Adipocyte (in vitro differentiated cells): ENCODE measurements around the gene LDLRAD2.
A peak's percentile ranks its signal among the peaks of the same experiment; 100 is the strongest.

Experiments used
- DNase-seq: peaks from one replicate; pipeline ENCODE4 v3.0.0-alpha.2; 2015; ENCODE audit warnings: low read depth
- H3K27me3 ChIP-seq: replicated peaks from 2 replicates; pipeline ENCODE4 v1.7.0; 2013; ENCODE audit warnings: mild to moderate bottlenecking, low read length, moderate library complexity; ENCODE audit not compliant: control insufficient read depth, insufficient read depth
- H3K36me3 ChIP-seq: 2 replicates; pipeline ENCODE4 v1.7.0; 2013; ENCODE audit warnings: low read length, mild to moderate bottlenecking, moderate library complexity; ENCODE audit not compliant: control insufficient read depth, insufficient read depth, severe bottlenecking
- H3K4me1 ChIP-seq: 2 replicates; pipeline ENCODE4 v1.7.0; 2013; ENCODE audit warnings: mild to moderate bottlenecking, low read length, moderate library complexity; ENCODE audit not compliant: control insufficient read depth, insufficient read depth
- H3K4me3 ChIP-seq: 2 replicates; pipeline ENCODE4 v1.7.0; 2013; ENCODE audit warnings: mild to moderate bottlenecking, low read length, moderate library complexity
- H3K9ac ChIP-seq: 2 replicates; pipeline ENCODE4 v1.7.0; 2013; ENCODE audit warnings: mild to moderate bottlenecking, low read length, moderate library complexity
- H3K9me3 ChIP-seq: 2 replicates; pipeline ENCODE4 v1.7.0; 2013; ENCODE audit warnings: mild to moderate bottlenecking, low read length, moderate library complexity; ENCODE audit not compliant: control insufficient read depth

LDLRAD2 gene

GRCh38 chr1:21827141-21827679 is 15.1 kb downstream of the LDLRAD2 start:
- H3K36me3 ChIP-seq, result peaks cover 95% of the 10 kb centered on the region
- no peaks in the 10 kb centered on the region for H3K9me3 ChIP-seq
- no peaks in the 10 kb centered on the region for H3K27me3 ChIP-seq

GRCh38 chr1:21828075-21828474 is 16.0 kb downstream of the LDLRAD2 start:
- Histone ChIP-seq H3K9me3 (no peaks in the 10 kb centered on the region), H3K4me1 (no peaks in the 10 kb centered on the region), H3K9ac (no peak overlapping the region), H3K27me3 (no peaks in the 10 kb centered on the region), H3K4me3 (no peak overlapping the region), H3K36me3 (peaks cover 96% of the 10 kb centered on the region)
- DNase-seq, result no peak

More at GRCh38 chr1:21827141-21827679, 15.1 kb downstream of the LDLRAD2 start:
- Histone ChIP-seq H3K9ac (peak overlapping the region; percentile 15), H3K4me1 (no peaks in the 10 kb centered on the region), H3K4me3 (no peak overlapping the region)
- DNase-seq, result no peak

- Histone ChIP-seq H3K9me3 (no peaks in the 10 kb centered on the region), H3K4me1 (no peaks in the 10 kb centered on the region), H3K36me3 (peaks cover 96% of the 10 kb centered on the region), H3K9ac (no peak overlapping the region), H3K4me3 (no peak overlapping the region), H3K27me3 (no peaks in the 10 kb centered on the region)
- no peak for DNase-seq
Observed at GRCh38 chr1:21828506-21829210, 16.6 kb downstream of the LDLRAD2 start.

GRCh38 chr1:21829294-21829693 is 17.2 kb downstream of the LDLRAD2 start:
- no peak for DNase-seq
- H3K4me1 ChIP-seq, result no peaks in the 10 kb centered on the region
- H3K36me3 ChIP-seq, result peaks cover 96% of the 10 kb centered on the region
- no peaks in the 10 kb centered on the region for H3K9me3 ChIP-seq
- no peak overlapping the region for H3K9ac ChIP-seq
- H3K4me3 ChIP-seq, result no peak overlapping the region
- H3K27me3 ChIP-seq, result no peaks in the 10 kb centered on the region

GRCh38 chr1:21830792-21831453 is 18.9 kb downstream of the LDLRAD2 start:
- no peak for DNase-seq
- no peak overlapping the region for H3K9ac ChIP-seq
- no peak overlapping the region for H3K4me3 ChIP-seq
- H3K27me3 ChIP-seq, result no peaks in the 10 kb centered on the region
- H3K4me1 ChIP-seq, result no peaks in the 10 kb centered on the region
- H3K9me3 ChIP-seq, result no peaks in the 10 kb centered on the region
- peaks cover 98% of the 10 kb centered on the region for H3K36me3 ChIP-seq

- peaks cover 98% of the 10 kb centered on the region for H3K36me3 ChIP-seq
Observed at GRCh38 chr1:21831454-21831970, 19.4 kb downstream of the LDLRAD2 start.

GRCh38 chr1:21833392-21833976 is 21.4 kb downstream of the LDLRAD2 start:
- H3K4me3 ChIP-seq, result no peak overlapping the region
- no peaks in the 10 kb centered on the region for H3K27me3 ChIP-seq
- no peaks in the 10 kb centered on the region for H3K4me1 ChIP-seq
- H3K9ac ChIP-seq, result no peak overlapping the region
- H3K36me3 ChIP-seq, result peaks cover 98% of the 10 kb centered on the region
- no peak for DNase-seq
- H3K9me3 ChIP-seq, result no peaks in the 10 kb centered on the region

More at GRCh38 chr1:21831454-21831970, 19.4 kb downstream of the LDLRAD2 start:
- no peak overlapping the region for H3K4me3 ChIP-seq
- H3K9me3 ChIP-seq, result no peaks in the 10 kb centered on the region
- DNase-seq, result no peak
- no peaks in the 10 kb centered on the region for H3K27me3 ChIP-seq
- no peak overlapping the region for H3K9ac ChIP-seq
- H3K4me1 ChIP-seq, result no peaks in the 10 kb centered on the region

GRCh38 chr1:21834094-21834493 is 22.0 kb downstream of the LDLRAD2 start:
- H3K9me3 ChIP-seq, result no peaks in the 10 kb centered on the region
- peaks cover 98% of the 10 kb centered on the region for H3K36me3 ChIP-seq

GRCh38 chr1:21834666-21835065 is 22.6 kb downstream of the LDLRAD2 start:
- no peak for DNase-seq
- Histone ChIP-seq H3K27me3 (no peaks in the 10 kb centered on the region), H3K9ac (no peak overlapping the region), H3K4me3 (no peak overlapping the region), H3K36me3 (peaks cover 98% of the 10 kb centered on the region), H3K9me3 (no peaks in the 10 kb centered on the region), H3K4me1 (no peaks in the 10 kb centered on the region)

More at GRCh38 chr1:21834094-21834493, 22.0 kb downstream of the LDLRAD2 start:
- H3K4me1 ChIP-seq, result no peaks in the 10 kb centered on the region
- DNase-seq, result no peak
- H3K4me3 ChIP-seq, result no peak overlapping the region
- no peak overlapping the region for H3K9ac ChIP-seq
- H3K27me3 ChIP-seq, result no peaks in the 10 kb centered on the region

GRCh38 chr1:21836010-21836409 is 23.9 kb downstream of the LDLRAD2 start:
- H3K4me1 ChIP-seq, result no peaks in the 10 kb centered on the region
- no peak overlapping the region for H3K4me3 ChIP-seq
- no peak overlapping the region for H3K9ac ChIP-seq
- H3K27me3 ChIP-seq, result no peaks in the 10 kb centered on the region
- peaks cover 99% of the 10 kb centered on the region for H3K36me3 ChIP-seq
- no peaks in the 10 kb centered on the region for H3K9me3 ChIP-seq
- DNase-seq, result no peak

- no peak overlapping the region for H3K4me3 ChIP-seq
- DNase-seq, result no peak
Observed at GRCh38 chr1:21836729-21837128, 24.7 kb downstream of the LDLRAD2 start.

More at GRCh38 chr1:21836729-21837128, 24.7 kb downstream of the LDLRAD2 start:
- H3K36me3 ChIP-seq, result peaks cover 99% of the 10 kb centered on the region
- no peak overlapping the region for H3K9ac ChIP-seq
- no peaks in the 10 kb centered on the region for H3K27me3 ChIP-seq
- no peaks in the 10 kb centered on the region for H3K4me1 ChIP-seq
- no peaks in the 10 kb centered on the region for H3K9me3 ChIP-seq
